Hematopoietic multipotent progenitor cell treated with erythropoietin and hydrocortisone succinate and interleukin-3 and kit ligand, for 15 days (in vitro differentiated cells): ENCODE measurements around the gene PATZ1.

Source experiments
- DNase-seq: peaks from one replicate; pipeline ENCODE4 v3.0.0-alpha.2; 2015; ENCODE audit warnings: low spot score

The PATZ1 gene

GRCh38 chr22:31308181-31308580, 38.0 kb downstream of the PATZ1 start:
- no peak for DNase-seq

- DNase-seq = no peak
Measured at GRCh38 chr22:31305194-31305593, 41.0 kb downstream of the PATZ1 start.

- no peak for DNase-seq
Measured at GRCh38 chr22:31302537-31302936, 43.6 kb downstream of the PATZ1 start.

- DNase-seq = no peak
Measured at GRCh38 chr22:31302006-31302405, 44.1 kb downstream of the PATZ1 start.

GRCh38 chr22:31300896-31301295, 45.2 kb downstream of the PATZ1 start:
- DNase-seq = no peak

DNA sequence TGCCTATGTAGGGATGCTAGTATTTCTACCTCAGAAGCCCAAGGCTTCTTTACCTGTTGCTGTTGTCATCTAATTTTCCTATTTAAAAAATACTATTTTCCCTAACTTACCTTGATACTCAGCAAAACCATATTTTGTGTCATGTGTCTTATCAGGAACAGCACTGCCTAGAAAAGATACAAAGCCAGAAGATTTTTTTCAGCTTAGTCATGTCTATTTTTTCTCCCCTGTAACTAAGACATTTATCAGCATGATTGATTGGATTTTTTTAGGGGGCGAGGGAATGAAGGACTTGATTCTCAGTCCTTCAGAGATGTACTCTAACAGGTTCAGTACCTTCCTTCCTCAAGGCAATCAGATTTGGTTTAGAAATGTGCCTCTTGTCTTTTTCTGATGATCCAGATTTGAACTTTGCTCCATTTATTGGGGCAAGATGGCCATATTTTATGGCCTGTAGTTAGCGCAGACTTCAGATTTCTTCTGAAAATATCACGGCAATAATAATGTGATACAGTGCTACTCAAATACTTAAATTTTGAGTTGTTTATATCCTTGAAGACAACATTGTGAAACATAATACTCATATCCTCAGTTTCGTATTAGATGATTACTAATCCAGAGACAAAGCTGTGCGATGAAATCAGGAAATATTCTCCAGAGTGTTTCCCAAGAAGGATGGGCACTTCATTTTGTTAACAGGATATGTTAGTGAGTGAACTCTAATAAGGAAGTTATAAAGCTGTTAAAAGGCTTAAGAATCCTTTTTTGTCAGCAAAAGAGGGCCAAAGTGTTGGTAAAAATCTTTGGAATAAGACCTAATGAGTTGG, 50.1 kb downstream of the PATZ1 start:
- DNase-seq = no peak

DNA sequence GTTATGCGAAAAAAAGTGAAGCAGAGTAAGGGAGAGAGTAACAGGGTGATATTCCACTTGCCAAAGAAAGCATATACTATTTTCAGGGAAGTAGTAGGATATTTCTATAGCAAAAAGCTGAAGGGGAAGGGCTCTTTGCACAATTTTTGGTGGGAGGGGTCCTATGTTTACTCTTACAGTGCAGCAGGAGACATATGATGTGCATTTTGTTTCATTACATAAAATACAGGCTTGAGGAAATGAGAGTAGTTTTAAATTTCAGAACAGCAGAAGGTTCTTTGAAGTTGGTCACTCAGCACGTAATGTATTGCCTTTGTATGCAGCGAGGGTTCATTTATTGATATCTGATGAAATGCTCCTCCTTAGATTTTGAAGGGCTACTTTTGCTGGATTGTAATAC, 50.8 kb downstream of the PATZ1 start:
- no peak for DNase-seq

DNA sequence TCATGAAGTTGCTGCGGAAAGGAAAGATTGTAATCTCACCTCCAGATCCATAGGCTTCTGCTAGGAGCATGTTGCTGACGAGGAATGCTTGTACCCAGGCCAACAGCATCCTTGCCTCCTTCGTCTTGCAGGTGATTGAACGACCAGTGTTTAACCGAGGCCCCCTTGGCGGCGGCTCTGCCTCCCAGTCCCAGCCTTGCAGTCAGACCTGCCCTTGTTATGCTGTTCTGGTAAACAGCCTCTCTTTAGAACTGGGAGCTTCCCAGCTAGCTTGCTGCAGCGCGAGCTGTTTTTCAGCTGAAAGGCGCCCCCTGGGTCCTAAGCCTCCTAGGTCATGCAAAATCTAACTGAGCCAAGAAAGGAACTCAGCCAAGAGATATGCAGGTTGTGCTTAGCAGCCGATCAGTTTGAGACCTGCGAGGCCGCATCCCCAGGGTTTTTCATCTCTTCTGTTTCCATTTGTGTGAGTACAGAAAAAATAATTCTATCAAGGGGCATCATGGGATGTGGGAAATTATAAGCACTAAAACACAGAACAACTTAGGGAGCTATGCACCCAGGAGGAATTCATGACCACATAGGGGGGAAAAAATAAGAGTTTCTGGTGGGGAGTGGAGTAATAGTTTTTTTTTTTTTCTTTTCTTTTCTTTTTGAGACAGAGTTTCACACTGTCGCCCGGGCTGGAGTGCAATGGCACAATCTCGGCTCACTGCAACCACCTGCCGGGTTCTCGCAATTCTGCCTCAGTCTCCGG, 53.7 kb downstream of the PATZ1 start, which contains the start of gene PIK3IP1:
Gene PIK3IP1, minus strand, starts transcription at position 253 of the 754 bp plus-strand sequence. Its CDS starts 144 bp downstream, at position 109.
- DNase-seq = peak; percentile 83

GRCh38 chr22:31291481-31292235, 54.5 kb downstream of the PATZ1 start:
- DNase-seq = peak; percentile 15

- DNase-seq = peak; percentile 90
Measured at GRCh38 chr22:31290494-31291471, 55.4 kb downstream of the PATZ1 start.

- DNase-seq = no peak
Measured at GRCh38 chr22:31289344-31289743, 56.8 kb downstream of the PATZ1 start.

DNA sequence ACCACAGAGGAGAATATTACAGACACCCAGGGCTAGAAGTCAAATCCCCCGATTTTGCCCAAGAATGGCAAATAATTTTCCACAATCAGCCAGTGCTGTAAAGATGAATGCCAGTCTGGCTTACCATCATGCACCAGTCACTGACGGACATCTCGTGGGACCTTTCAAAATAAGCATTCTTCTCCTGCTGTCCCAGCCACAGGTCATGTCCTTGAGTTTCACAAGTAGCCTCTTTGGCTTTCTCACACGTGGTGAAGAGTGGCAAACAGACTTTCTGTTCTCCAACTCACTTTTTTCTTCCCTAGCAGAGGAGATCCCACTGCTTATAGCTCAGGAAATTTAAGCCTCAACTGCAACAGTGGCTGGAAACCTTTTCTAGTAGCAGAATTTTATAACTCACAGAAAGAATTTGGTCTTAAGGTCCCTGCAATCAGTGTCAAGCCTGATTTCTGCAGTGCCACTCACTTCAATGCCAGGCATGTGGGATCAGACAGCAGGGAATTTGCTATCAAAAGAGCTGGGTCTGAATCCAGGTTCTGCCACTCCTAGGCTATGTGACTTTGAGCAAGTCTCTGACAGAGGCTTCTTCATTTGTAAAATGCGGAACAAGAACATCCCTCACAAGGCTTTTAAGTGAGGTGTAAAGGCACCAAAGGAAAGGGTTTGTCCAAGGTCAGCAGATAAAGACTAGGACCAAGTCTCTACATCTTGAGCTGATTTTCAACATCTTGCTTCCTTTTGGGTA, 57.5 kb downstream of the PATZ1 start:
- no peak for DNase-seq

- no peak for DNase-seq
Measured at GRCh38 chr22:31287818-31288495, 58.2 kb downstream of the PATZ1 start.

DNA sequence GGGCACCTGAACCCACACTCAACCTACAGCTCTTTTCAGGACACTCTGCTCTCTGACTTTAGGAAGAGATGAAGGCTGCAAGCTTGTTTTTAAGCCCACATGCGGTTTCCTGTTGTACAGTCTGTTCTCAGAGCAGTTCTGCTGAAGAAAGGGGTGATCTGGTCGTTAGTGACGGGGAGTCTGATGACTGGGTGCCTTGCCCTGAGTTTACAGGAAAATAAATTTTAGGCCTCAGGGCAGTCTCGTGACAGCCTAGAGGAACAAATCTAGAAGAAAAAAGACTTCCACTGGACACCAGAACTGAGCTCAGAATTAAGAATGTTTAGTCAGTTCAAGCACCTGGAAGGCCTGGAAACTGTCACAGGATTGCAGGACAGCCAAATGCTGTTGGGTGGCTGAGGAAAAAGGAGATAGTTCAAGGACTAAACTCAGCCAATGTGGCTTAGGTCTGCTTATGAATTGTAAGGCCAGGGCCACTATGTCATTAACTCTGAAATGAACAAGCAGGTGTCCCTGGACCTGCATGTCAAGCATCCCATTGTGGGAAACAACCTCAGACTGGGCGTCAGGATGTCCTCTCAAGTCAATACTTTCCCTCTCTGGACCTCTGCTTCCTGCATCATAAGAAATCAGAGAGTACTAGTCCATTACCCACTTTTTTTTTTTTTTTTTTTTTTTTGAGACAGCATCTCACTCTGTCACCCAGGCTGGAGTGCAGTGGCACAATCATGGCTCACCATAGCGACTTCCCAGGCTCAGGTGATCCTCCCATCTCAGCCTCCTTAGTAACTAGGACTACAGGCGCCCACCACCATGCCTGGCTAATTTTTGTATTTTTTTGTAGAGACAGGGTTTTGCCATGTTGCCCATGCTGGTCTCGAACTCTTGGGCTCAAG, 59.5 kb downstream of the PATZ1 start:
- DNase-seq = no peak

DNA sequence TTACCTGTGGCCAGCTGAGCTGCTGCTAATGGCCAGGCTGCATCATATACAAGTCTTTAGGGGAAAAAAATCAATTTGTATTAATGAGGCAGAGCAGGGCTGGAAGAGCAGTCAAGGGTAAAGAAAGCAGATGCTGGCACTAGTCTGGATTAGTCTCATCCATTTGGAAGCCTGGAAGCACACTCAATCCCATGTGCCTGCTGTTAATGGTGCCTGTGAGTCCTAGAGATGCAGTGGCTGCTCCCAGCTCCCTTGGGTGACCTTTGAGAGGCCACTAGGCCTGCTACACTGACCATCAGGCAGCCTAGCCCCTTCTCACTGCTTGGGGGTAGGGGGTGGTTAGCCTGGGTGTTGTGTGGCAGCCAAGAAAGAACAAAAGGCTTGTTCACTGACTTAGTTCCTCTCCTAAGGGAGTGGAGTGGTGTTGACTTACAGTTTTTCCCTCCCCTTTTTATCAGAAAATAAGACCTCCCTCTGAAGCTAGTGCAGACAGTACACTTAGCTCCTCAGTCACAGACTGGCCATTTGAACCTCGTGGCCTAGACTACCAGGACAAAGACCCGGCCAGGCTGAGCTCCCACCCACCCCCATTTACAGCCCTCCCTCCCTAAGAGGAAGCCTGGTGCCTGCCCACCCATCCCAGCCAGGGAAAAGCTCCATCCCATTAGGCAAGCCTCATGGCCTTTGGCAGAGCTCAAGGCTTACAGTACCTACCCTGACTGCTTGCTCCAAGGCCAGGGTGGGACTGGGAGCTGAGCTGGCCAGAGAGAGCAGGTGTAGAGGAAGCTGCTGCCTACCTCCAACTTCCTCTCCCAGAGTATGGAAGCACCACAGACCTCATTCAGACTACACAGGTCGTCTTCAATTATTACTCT, 61.6 kb downstream of the PATZ1 start:
- DNase-seq = no peak

- DNase-seq = no peak
Measured at GRCh38 chr22:31282748-31283468, 63.2 kb downstream of the PATZ1 start.

GRCh38 chr22:31281733-31282132, 64.4 kb downstream of the PATZ1 start:
- no peak for DNase-seq
